Calu3 (cell line): ENCODE measurements around the gene LRMDA. TPM values are rescaled to one million over a fixed set of nuclear protein-coding genes. Genes with fewer than 3 reads are reported as not detected.

Experiments used
- BruUV-seq: library from RNA; stranded (reverse); fragments of 400-500 nt; replicated peaks from 2 replicates; lab custom pipeline; 2021; lab: Mats Ljungman, UMichigan
- CTCF ChIA-PET: fragments of 300-600 bp; sonication (Branson Sonifier 250); formaldehyde crosslinking; loops from one replicate; lab custom pipeline; 2022; ENCODE audit warnings: antibody characterized with exemption; lab: Charles Lee
- DNase-seq: peaks from one replicate; pipeline ENCODE4 v3.0.0; 2022
- H3K27ac Mint-ChIP-seq: one replicate; pipeline ENCODE4 v1.8.0; 2022; ENCODE audit warnings: mixed read lengths; ENCODE audit not compliant: unreplicated experiment
- H3K27me3 Mint-ChIP-seq: one replicate; pipeline ENCODE4 v1.8.0; 2022; ENCODE audit warnings: mixed read lengths; ENCODE audit not compliant: unreplicated experiment
- H3K36me3 Mint-ChIP-seq: one replicate; pipeline ENCODE4 v1.8.0; 2022; ENCODE audit warnings: mild to moderate bottlenecking, moderate library complexity, mixed read lengths; ENCODE audit not compliant: insufficient read depth, unreplicated experiment
- H3K4me1 Mint-ChIP-seq: one replicate; pipeline ENCODE4 v1.8.0; 2022; ENCODE audit warnings: mild to moderate bottlenecking, low read depth, mixed read lengths; ENCODE audit not compliant: unreplicated experiment
- H3K4me3 Mint-ChIP-seq: one replicate; pipeline ENCODE4 v1.8.0; 2022; ENCODE audit warnings: mild to moderate bottlenecking, low read depth, moderate library complexity, mixed read lengths; ENCODE audit not compliant: unreplicated experiment
- H3K9me3 Mint-ChIP-seq: one replicate; pipeline ENCODE4 v1.8.0; 2022; ENCODE audit warnings: low read depth, mixed read lengths; ENCODE audit not compliant: unreplicated experiment
- intact Hi-C: fragments of 100-400 bp; cut with micrococcal nuclease; formaldehyde crosslinking; loops from one replicate; pipeline ENCODE4 v1.10.0; 2022; ENCODE audit not compliant: unreplicated experiment
- total RNA-seq: library from RNA; stranded (reverse); gene quantifications from 2 replicates; pipeline ENCODE4 v1.2.3, GENCODE V29; 2022
- TF ChIP-seq, protein P1 (sequence below): fragments of 200-600 bp; IDR thresholded peaks from one replicate; pipeline ENCODE4 v1.8.0; 2022; ENCODE audit warnings: antibody characterized with exemption; ENCODE audit not compliant: unreplicated experiment

The LRMDA gene
- total RNA-seq, 1 experiment from 2014 or later = 7.6 TPM

GRCh38 chr10:76017733-76018433, 586.5 kb downstream of the LRMDA start:
- no peak overlapping the region for H3K4me3 Mint-ChIP-seq
- intact Hi-C loops = no loop called here
- BruUV-seq = no TSS peak
- TF ChIP-seq, protein P1, sequence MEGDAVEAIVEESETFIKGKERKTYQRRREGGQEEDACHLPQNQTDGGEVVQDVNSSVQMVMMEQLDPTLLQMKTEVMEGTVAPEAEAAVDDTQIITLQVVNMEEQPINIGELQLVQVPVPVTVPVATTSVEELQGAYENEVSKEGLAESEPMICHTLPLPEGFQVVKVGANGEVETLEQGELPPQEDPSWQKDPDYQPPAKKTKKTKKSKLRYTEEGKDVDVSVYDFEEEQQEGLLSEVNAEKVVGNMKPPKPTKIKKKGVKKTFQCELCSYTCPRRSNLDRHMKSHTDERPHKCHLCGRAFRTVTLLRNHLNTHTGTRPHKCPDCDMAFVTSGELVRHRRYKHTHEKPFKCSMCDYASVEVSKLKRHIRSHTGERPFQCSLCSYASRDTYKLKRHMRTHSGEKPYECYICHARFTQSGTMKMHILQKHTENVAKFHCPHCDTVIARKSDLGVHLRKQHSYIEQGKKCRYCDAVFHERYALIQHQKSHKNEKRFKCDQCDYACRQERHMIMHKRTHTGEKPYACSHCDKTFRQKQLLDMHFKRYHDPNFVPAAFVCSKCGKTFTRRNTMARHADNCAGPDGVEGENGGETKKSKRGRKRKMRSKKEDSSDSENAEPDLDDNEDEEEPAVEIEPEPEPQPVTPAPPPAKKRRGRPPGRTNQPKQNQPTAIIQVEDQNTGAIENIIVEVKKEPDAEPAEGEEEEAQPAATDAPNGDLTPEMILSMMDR = no peak
- CTCF ChIA-PET = no interaction called here
- DNase-seq = no peak
- peaks cover 3% of the 10 kb centered on the region for H3K9me3 Mint-ChIP-seq
- no peak overlapping the region for H3K27ac Mint-ChIP-seq
- no peaks in the 10 kb centered on the region for H3K4me1 Mint-ChIP-seq
- H3K27me3 Mint-ChIP-seq = no peaks in the 10 kb centered on the region
- no peaks in the 10 kb centered on the region for H3K36me3 Mint-ChIP-seq

- Mint-ChIP-seq H3K27me3 (no peaks in the 10 kb centered on the region), H3K4me3 (no peak overlapping the region), H3K27ac (no peak overlapping the region), H3K9me3 (peaks cover 3% of the 10 kb centered on the region), H3K4me1 (no peaks in the 10 kb centered on the region), H3K36me3 (no peaks in the 10 kb centered on the region)
- CTCF ChIA-PET = no interaction called here
- no TSS peak for BruUV-seq
- no peak for DNase-seq
- intact Hi-C loops = no loop called here
- TF ChIP-seq, protein P1 = no peak
Observed at GRCh38 chr10:76020630-76021029, 589.2 kb downstream of the LRMDA start.

GRCh38 chr10:76021398-76021797, 590.0 kb downstream of the LRMDA start:
- CTCF ChIA-PET = no interaction called here
- no peak overlapping the region for H3K4me3 Mint-ChIP-seq
- DNase-seq = no peak
- TF ChIP-seq, protein P1 = no peak
- H3K27me3 Mint-ChIP-seq = no peaks in the 10 kb centered on the region
- no peaks in the 10 kb centered on the region for H3K36me3 Mint-ChIP-seq
- H3K4me1 Mint-ChIP-seq = no peaks in the 10 kb centered on the region
- H3K27ac Mint-ChIP-seq = no peak overlapping the region
- BruUV-seq = no TSS peak
- intact Hi-C loops = no loop called here
- H3K9me3 Mint-ChIP-seq = peaks cover 3% of the 10 kb centered on the region

GRCh38 chr10:76022366-76022765, 590.9 kb downstream of the LRMDA start:
- Mint-ChIP-seq H3K36me3 (no peaks in the 10 kb centered on the region), H3K27ac (no peak overlapping the region), H3K4me1 (no peaks in the 10 kb centered on the region), H3K4me3 (no peak overlapping the region), H3K27me3 (no peaks in the 10 kb centered on the region), H3K9me3 (peaks cover 3% of the 10 kb centered on the region)
- intact Hi-C loops = no loop called here
- CTCF ChIA-PET = no interaction called here
- DNase-seq = no peak
- TF ChIP-seq, protein P1 = no peak
- no TSS peak for BruUV-seq
